HCT116 (cell line): ENCODE measurements around the gene C4BPB. TPM values are rescaled to one million over a fixed set of nuclear protein-coding genes. Genes with fewer than 3 reads are reported as not detected.

Experiments
- ATAC-seq: fragments of 200-7000 bp; cut with Tn5 transposase; 2 replicates; pipeline ENCODE4 v1.9.1; 2020; ENCODE audit warnings: mild to moderate bottlenecking, moderate library complexity
- BruUV-seq: library from RNA; stranded (reverse); fragments of 400-500 nt; replicated peaks from 2 replicates; lab custom pipeline; 2021; lab: Mats Ljungman, UMichigan
- CTCF ChIA-PET: fragments of 300-600 bp; sonication (Branson Sonifier 250); formaldehyde crosslinking; loops from one replicate; lab custom pipeline; 2021; ENCODE audit warnings: antibody characterized with exemption; lab: Charles Lee
- POLR2A ChIA-PET: fragments of 300-600, 350-600 bp; sonication (Branson Sonifier 250); formaldehyde crosslinking; loops from one replicate; lab custom pipeline; 2021; ENCODE audit warnings: antibody characterized with exemption; lab: Charles Lee
- RAD21 ChIA-PET, 2 experiments: fragments of 300-600 bp; sonication (Branson Sonifier 250); formaldehyde crosslinking; loops; one replicate each; lab custom pipeline; 2023; ENCODE audit warnings: low total read pairs in 2 of 2; ENCODE audit not compliant: uncharacterized antibody in 2 of 2, unreplicated experiment in 2 of 2, low non-redundant PET in 1 of 2; lab: Charles Lee
- DNase-seq: peaks from one replicate; pipeline ENCODE4 v3.0.0-alpha.2; 2010; ENCODE audit warnings: low read depth, low spot score
- H2AFZ ChIP-seq: fragments of 200-600 bp; shearing (Covaris generic), sonication (generic); 2 replicates; pipeline ENCODE4 v1.6.1; 2017; ENCODE audit warnings: low read depth, mixed run types, mixed read lengths, antibody characterized with exemption, low read length; ENCODE audit not compliant: poor library complexity, severe bottlenecking
- H3K27ac ChIP-seq: 2 replicates; pipeline ENCODE4 v1.5.1; 2012; ENCODE audit warnings: low read depth, low read length
- H3K27me3 ChIP-seq: fragments of 200-600 bp; sonication (generic); 2 replicates; pipeline ENCODE4 v1.6.1; 2016; ENCODE audit warnings: mixed run types, low read length, mixed read lengths; ENCODE audit not compliant: insufficient read depth
- H3K36me3 ChIP-seq, 2 experiments: fragments of 200-500 bp in 1 of 2; fragments of 200-600 bp in 1 of 2; sonication (Bioruptor generic) in 1 of 2; sonication (generic) in 1 of 2; 2 replicates each; pipeline versions ENCODE4 v1.5.1 to v1.6.1; 2014 to 2016; ENCODE audit warnings: low read length in 2 of 2, inconsistent platforms in 1 of 2, mixed read lengths in 1 of 2, mixed run types in 1 of 2; ENCODE audit not compliant: insufficient read depth in 2 of 2, control insufficient read depth in 1 of 2
- H3K4me1 ChIP-seq, 2 experiments: fragments of 200-600 bp in 1 of 2; sonication (generic) in 1 of 2; 2 replicates each; pipeline versions ENCODE4 v1.5.1 to v1.6.1; 2012 to 2017; ENCODE audit warnings: low read length in 2 of 2, inconsistent platforms in 1 of 2, mild to moderate bottlenecking in 1 of 2, mixed read lengths in 1 of 2, mixed run types in 1 of 2, moderate library complexity in 1 of 2; ENCODE audit not compliant: insufficient read depth in 2 of 2, control insufficient read depth in 1 of 2
- H3K4me2 ChIP-seq: fragments of 200-600 bp; sonication (generic); 2 replicates; pipeline ENCODE4 v1.6.1; 2017; ENCODE audit warnings: mixed run types, low read length, mixed read lengths
- H3K4me3 ChIP-seq, 2 experiments: fragments of 200-600 bp in 1 of 2; sonication (generic) in 1 of 2; replicated peaks in 1 of 2; 2 replicates each; pipeline ENCODE4 v1.5.1; 2011 to 2016; ENCODE audit warnings: low read length in 2 of 2, control low read depth in 1 of 2, low read depth in 1 of 2, mild to moderate bottlenecking in 1 of 2, mixed read lengths in 1 of 2, mixed run types in 1 of 2
- H3K79me2 ChIP-seq: fragments of 200-600 bp; sonication (generic); 2 replicates; pipeline ENCODE4 v1.6.1; 2017; ENCODE audit warnings: mild to moderate bottlenecking, mixed run types, low read length, moderate library complexity, mixed read lengths; ENCODE audit not compliant: insufficient read depth
- H3K9ac ChIP-seq: fragments of 200-600 bp; sonication (generic); 2 replicates; pipeline ENCODE4 v1.6.1; 2016; ENCODE audit warnings: low read length, mixed read lengths
- H3K9me2 ChIP-seq: fragments of 200-600 bp; sonication (generic), shearing (Covaris generic); 2 replicates; pipeline ENCODE4 v1.6.1; 2017; ENCODE audit warnings: mixed run types, mild to moderate bottlenecking, moderate library complexity; ENCODE audit not compliant: insufficient read depth
- H3K9me3 ChIP-seq, 2 experiments: fragments of 200-500 bp in 1 of 2; fragments of 200-600 bp in 1 of 2; sonication (Bioruptor generic) in 1 of 2; sonication (generic) in 1 of 2; 2 replicates each; pipeline ENCODE4 v1.6.1; 2014 to 2017; ENCODE audit warnings: low read length in 2 of 2, mixed read lengths in 2 of 2, inconsistent platforms in 1 of 2, low read depth in 1 of 2, mild to moderate bottlenecking in 1 of 2, mixed run types in 1 of 2, moderate library complexity in 1 of 2; ENCODE audit not compliant: control insufficient read depth in 1 of 2, insufficient read depth in 1 of 2
- H4K20me1 ChIP-seq: fragments of 200-600 bp; sonication (generic), shearing (Covaris generic); 2 replicates; pipeline ENCODE4 v1.6.1; 2017; ENCODE audit warnings: mixed run types, mild to moderate bottlenecking, moderate library complexity; ENCODE audit not compliant: insufficient read depth
- EGR1 ChIP-seq: IDR thresholded peaks from 2 replicates; pipeline ENCODE4 v1.6.1; 2012; ENCODE audit warnings: low read depth
- EZH2 ChIP-seq: fragments of 200-600 bp; sonication (generic); IDR thresholded peaks from 2 replicates; pipeline ENCODE4 v1.6.1; 2017; ENCODE audit warnings: antibody characterized with exemption, mixed run types
- POLR2AphosphoS5 ChIP-seq: IDR thresholded peaks from 2 replicates; pipeline ENCODE4 v1.6.1; 2011; ENCODE audit warnings: mild to moderate bottlenecking, low read depth, low read length, moderate library complexity
- SP1 ChIP-seq: IDR thresholded peaks from 2 replicates; pipeline ENCODE4 v1.6.1; 2012; ENCODE audit warnings: low read depth
- YY1 ChIP-seq: IDR thresholded peaks from 2 replicates; pipeline ENCODE4 v1.6.1; 2011; ENCODE audit warnings: low read length, low read depth, moderate library complexity, mild to moderate bottlenecking; ENCODE audit not compliant: insufficient replicate concordance; ENCODE audit errors: extremely low read depth
- ZFX ChIP-seq: fragments of 450-650 bp; IDR thresholded peaks from 2 replicates; pipeline ENCODE4 v1.6.1; 2017
- intact Hi-C: fragments of 100-400 bp; cut with micrococcal nuclease; formaldehyde crosslinking; loops from 2 replicates; pipeline ENCODE4 v1.10.0; 2022
- total RNA-seq: library from RNA; stranded (reverse); gene quantifications from one replicate; pipeline ENCODE4 v1.2.1, GENCODE V29; 2021; ENCODE audit not compliant: unreplicated experiment

C4BPB gene
- total RNA-seq, 1 experiment from 2014 or later: not detected

DNA sequence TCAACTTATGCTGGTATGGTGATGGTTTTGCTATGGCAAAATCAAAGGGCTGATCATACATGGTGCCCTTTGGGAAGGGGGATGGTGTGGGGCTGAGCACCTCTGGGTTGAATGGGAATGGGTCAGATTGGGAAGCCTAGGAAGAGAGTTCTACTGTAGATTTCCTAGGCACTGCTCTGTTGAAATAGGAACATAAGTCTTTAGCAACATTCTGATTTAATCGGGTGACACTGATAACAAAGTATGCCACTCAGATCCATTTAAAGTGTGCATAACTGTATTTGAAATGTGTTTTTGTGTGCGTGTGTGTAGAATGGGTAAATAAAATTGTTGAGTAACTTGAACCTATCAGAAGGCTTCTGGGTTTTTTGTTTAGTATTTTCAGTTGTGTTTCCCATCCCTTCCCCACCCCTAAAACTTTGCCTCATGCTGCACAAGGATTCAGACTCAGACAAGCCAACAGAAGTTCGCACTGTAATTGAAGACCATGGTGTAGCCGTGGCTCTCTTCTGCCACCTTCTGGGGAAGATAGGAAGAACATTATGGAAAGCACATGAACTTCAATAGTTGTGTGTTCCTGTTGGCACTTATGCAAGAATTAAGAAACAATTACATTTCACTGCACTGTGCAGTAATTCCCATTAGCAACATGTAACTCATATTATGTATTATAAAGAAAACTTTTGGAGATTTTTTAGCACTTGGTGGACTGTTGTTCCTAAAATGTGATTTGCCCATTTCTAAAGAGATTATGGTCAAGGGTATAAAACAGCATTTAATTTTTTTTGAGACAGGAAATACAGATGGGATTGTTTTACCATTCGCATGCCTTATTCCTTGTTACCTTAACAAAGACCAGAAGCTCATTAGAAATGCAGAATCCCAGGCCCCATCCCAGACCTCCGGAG lies 10.9 kb upstream of the C4BPB start (continued):
- TF ChIP-seq YY1 (peak; percentile 21), EGR1 (no peak), ZFX (no peak), SP1 (no peak), POLR2AphosphoS5 (no peak)

DNA sequence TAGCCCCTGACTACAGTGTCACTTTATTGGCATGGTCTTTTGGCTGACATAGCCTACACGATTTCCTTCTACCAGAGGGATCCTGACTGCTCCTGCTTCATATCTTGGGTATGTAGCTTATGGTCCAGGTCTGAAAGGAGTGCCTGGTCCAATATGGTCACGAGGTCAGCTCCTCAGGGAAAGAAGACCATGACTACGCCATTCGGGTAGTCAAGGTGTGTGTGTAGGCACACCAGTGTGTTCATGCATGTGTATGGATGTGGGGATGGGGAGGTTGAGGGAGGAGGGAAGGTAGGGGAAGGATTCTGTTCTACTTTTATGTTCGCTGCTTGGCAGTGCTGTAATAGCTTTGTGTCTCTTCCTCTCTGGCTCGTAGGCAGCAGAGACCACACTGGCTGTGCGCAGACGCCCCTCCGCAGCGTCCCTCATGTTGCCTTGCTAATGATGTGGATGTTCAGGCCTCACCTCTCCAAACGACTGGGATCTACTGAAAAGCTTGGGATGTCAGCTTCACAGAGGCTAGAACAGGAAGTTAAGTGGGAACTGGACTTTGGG lies 10.0 kb upstream of the C4BPB start:
- Histone ChIP-seq H3K9me3 (no peaks in the 10 kb centered on the region), H3K27me3 (0 out of 2 replicates have a peak, but pooled peaks cover under 1% of the 10 kb centered on the region), H3K4me3 (no peak overlapping the region), H3K4me1 (no peaks in the 10 kb centered on the region), H4K20me1 (no peaks in the 10 kb centered on the region), H2AFZ (no peak overlapping the region), H3K9ac (no peak overlapping the region), H3K9me2 (no peaks in the 10 kb centered on the region), H3K4me2 (no peak overlapping the region), H3K27ac (no peak overlapping the region), H3K79me2 (no peaks in the 10 kb centered on the region), H3K36me3 (no peaks in the 10 kb centered on the region)
- RAD21 ChIA-PET: no interaction called here
- no peak for ATAC-seq
- DNase-seq: no peak
- no peak for TF ChIP-seq EZH2
- TF ChIP-seq POLR2AphosphoS5: no peak
- POLR2A ChIA-PET: no interaction called here
- intact Hi-C loops: loop anchor here (1.0 to 5.0 kb wide), 3 partner anchors 96 to 351 kb away; no protein-coding TSS in a partner anchor
- CTCF ChIA-PET: no interaction called here
- no TSS peak for BruUV-seq
